GM19238 (cell line): Measurements from ENCODE around the gene APRT.
"Not testable (repeated sequence)": the region's sequence is repeated elsewhere in the genome, so short reads cannot be mapped to it uniquely, and the experiment has no call there.

Experiments used
- DNase-seq: peaks from one replicate; pipeline ENCODE4 v3.0.0; 2011; ENCODE audit warnings: low spot score; ENCODE audit not compliant: insufficient read length

The APRT gene

GRCh38 chr16:88788749-88789148 is 23.0 kb downstream of the APRT start:
- not testable (repeated sequence) for DNase-seq

GRCh38 chr16:88787579-88788314 is 24.0 kb downstream of the APRT start:
- DNase-seq: no peak

GRCh38 chr16:88785106-88785924 is 26.4 kb downstream of the APRT start, which contains the start of gene PIEZO1:
Gene PIEZO1, minus strand, starts transcription at chr16:88785220. Its CDS starts 256 bp downstream, at chr16:88784964.
- peak; percentile 79 for DNase-seq

GRCh38 chr16:88784856-88785105 is 26.9 kb downstream of the APRT start:
- DNase-seq: no peak

- DNase-seq: peak; percentile 62
These were observed 27.5 kb downstream of the APRT start for GRCh38 chr16:88784074-88784855.

- no peak for DNase-seq
These were observed 28.2 kb downstream of the APRT start for GRCh38 chr16:88783391-88784073.

GRCh38 chr16:88782454-88783390 is 29.0 kb downstream of the APRT start:
- DNase-seq: no peak

- DNase-seq: peak; percentile 79
These were observed 30.3 kb downstream of the APRT start for GRCh38 chr16:88781140-88782077.

- DNase-seq: no peak
These were observed 31.3 kb downstream of the APRT start for GRCh38 chr16:88780142-88781062.

- no peak for DNase-seq
These were observed 32.2 kb downstream of the APRT start for GRCh38 chr16:88779406-88780141.

GRCh38 chr16:88778541-88779065 is 33.1 kb downstream of the APRT start:
- no peak for DNase-seq

GRCh38 chr16:88778271-88778525 is 33.5 kb downstream of the APRT start:
- no peak for DNase-seq

GRCh38 chr16:88777471-88778270 is 34.1 kb downstream of the APRT start:
- no peak for DNase-seq

GRCh38 chr16:88775825-88776224 is 35.9 kb downstream of the APRT start:
- DNase-seq: no peak

GRCh38 chr16:88774544-88775393 is 37.0 kb downstream of the APRT start:
- no peak for DNase-seq

- no peak for DNase-seq
These were observed 37.9 kb downstream of the APRT start for GRCh38 chr16:88773812-88774291.
